GM18505 (cell line): ENCODE results near the gene RUVBL2.
"Not testable (repeated sequence)": the region's sequence is repeated elsewhere in the genome, so short reads cannot be mapped to it uniquely, and the experiment has no call there.

Source experiments
- ATAC-seq: cut with Tn5 transposase; IDR thresholded peaks from one replicate; pipeline ENCODE4 v1.9.1; 2021; ENCODE audit not compliant: unreplicated experiment
- POLR2A ChIP-seq: IDR thresholded peaks from 4 replicates; pipeline ENCODE4 v1.6.1; 2011; ENCODE audit warnings: borderline replicate concordance; ENCODE audit not compliant: insufficient read depth, insufficient read length; ENCODE audit errors: extremely low read depth

The RUVBL2 gene

DNA sequence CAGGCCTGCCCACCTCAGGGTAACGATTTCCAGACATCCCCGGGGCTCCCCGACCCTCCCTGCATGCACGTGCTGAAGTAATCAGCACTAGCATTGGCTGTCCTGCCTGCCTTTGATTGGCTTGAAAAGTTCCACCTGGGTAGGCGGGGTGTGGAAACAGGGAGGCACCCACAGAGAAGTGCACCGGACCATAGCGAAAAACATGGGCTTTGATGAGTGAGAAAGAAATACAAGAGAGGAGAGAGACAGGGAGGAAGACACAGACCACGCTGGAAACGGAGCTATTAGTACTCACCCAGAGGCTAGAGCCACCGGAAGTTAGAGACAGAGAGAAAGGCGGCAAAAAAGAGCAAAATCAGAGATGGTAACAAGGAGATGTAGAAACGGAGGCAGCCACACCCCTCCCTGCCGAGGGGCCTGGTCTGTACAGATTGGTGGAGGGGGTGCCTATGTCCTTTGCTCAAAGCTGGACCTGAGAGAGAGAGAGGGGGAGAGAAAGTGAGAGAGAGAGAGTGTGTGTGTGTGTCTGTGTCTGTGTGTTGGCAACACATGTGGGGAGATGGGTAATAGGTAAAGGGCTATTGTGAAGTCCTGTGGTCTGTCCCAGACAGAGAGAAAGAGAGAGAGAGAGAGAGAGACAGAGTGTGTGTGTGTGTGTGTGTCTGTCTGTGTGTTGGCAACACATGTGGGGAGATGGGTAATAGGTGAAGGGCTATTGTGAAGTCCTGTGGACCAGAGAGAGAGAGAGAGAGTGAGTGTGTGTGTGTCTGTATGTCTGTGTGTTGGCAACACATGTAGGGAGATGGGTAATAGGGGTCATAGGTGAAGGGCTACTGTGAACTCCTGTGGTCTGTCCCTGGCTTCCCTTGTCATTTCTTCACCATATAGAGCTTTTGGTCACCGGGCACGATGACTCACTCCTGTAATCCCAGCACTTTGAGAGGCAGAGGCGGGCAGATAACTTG lies 27.5 kb downstream of the RUVBL2 start:
- no peak for ATAC-seq

DNA sequence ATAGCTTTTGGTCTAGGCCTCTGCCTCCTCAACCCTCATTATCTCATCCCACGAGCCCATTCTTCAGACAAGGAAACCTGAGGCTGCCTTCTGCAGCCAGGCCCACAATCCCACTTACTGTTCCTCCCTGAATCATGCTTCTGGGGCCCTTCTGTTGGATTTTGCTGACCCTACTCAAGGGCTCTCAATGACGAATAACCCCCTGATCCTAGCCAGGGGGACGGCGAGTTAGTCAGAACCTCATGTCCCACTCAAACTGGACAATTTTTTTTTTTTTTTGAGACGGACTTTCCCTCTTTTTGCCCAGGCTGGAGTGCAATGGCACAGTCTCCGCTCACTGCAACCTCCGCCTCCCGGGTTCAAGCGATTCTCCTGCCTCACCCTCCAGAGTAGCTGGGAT lies 28.4 kb downstream of the RUVBL2 start:
- no peak for TF ChIP-seq POLR2A
- ATAC-seq = no peak

More for the DNA sequence above, 27.5 kb downstream of the RUVBL2 start:
- TF ChIP-seq POLR2A = no peak

DNA sequence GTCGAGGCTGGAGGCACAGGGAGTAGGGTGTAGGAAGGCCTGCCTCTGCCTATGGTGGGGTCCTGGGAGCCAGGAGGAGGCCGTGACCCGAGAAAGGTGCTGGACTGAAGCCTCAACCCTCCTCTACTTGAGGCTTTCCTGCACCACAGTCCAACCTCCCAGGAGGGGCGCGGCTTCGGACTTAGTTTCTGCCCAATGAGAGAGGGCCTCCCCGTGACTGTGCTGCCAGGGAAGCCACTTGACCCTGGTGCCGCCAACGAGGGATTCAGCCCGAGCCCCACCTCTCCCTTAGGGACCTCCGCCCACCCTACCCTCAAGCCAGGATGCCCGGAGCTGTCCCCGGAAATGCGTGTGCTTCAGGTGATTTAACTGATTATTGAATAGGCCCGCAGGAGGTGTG lies 30.5 kb downstream of the RUVBL2 start, which contains the start of gene CGB3:
CGB3 (minus strand) TSS at position 101 of the 400 bp plus-strand sequence. CDS start 362 bp downstream, outside the sequence.
- not testable (repeated sequence) for ATAC-seq

DNA sequence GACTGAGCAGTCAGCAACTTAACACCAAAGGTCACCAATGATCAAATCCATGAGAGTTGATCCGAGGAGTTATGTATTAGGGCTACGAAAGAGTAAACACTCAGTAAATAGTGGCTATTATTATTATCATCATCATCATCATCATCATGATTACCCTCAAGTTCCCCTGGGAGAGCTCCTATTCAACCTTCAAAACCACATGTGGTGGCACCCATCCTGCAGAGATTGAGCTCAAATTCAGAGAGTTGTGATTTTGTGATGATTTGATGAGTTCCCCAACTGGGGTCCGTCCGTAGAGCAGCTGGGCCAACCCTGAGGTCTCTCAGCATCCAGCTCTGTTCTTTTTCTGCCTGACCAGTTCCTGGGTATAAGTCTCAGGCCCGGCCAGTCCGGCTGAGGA lies 31.4 kb downstream of the RUVBL2 start:
- ATAC-seq = not testable (repeated sequence)

DNA sequence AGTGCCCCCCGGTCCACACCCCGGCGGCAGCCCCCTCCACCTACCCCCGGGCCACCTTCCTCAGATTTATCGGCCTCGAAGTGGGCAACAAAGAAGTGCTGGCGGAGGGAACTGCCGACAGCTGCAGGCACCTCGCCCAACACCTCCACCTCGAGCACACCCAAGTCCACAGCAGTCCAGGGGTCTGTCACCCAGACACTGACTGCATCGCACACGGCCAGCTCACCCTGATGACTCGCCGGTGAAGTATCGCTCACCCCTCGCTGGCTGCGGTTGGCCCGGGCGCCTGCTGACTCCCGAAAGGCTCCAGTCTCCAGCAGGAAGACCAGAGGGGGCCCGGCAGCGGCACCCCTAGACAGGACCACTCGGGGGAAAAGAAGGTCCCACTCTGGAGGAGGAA lies 31.9 kb downstream of the RUVBL2 start:
- not testable (repeated sequence) for ATAC-seq

DNA sequence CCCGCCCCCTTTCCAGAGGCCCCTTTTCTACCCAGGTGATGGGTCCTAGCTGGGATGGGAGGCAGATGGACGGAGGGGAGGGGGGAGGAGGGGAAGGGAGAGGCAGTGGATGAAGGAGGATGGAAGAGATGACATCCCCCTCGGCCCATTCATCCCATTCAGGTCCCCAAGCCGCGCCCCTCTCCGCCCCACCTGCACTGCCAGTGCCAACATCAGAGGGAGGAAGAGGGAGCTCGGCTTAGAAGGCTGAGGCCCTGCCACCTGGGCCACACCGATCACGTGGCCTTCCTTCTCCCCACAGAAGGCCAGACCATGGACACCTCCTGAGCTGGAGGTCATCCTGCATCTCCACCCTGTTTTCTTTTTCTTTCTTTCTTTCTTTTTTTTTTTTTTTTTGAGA lies 35.0 kb downstream of the RUVBL2 start:
- not testable (repeated sequence) for ATAC-seq

DNA sequence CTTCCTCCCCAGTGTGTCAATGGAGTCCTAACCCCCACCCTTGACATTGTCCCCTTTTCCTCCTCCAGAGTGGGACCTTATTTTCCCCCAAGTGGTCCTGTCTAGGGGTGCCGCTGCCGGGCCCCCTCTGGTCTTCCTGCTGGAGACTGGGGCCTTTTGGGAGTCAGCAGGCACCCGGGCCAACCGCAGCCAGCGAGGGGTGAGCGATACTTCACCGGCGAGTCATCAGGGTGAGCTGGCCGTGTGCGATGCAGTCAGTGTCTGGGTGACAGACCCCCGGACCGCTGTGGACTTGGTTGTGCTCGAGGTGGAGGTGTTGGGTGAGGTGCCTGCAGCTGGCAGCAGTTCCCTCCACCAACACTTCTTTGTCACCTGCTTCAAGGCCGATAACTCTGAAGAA lies 36.1 kb downstream of the RUVBL2 start:
- not testable (repeated sequence) for ATAC-seq

DNA sequence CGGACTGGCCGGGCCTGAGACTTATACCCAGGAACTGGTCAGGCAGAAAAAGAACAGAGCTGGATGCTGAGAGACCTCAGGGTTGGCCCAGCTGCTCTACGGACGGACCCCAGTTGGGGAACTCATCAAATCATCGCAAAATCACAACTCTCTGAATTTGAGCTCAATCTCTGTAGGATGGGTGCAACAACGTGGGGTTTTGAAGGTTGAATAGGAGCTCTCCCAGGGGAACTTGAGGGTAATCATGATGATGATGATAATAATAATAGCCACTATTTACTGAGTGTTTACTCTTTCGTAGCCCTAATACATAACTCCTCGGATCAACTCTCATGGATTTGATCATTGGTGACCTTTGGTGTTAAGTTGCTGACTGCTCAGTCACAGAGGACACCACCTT lies 36.6 kb downstream of the RUVBL2 start:
- not testable (repeated sequence) for ATAC-seq

DNA sequence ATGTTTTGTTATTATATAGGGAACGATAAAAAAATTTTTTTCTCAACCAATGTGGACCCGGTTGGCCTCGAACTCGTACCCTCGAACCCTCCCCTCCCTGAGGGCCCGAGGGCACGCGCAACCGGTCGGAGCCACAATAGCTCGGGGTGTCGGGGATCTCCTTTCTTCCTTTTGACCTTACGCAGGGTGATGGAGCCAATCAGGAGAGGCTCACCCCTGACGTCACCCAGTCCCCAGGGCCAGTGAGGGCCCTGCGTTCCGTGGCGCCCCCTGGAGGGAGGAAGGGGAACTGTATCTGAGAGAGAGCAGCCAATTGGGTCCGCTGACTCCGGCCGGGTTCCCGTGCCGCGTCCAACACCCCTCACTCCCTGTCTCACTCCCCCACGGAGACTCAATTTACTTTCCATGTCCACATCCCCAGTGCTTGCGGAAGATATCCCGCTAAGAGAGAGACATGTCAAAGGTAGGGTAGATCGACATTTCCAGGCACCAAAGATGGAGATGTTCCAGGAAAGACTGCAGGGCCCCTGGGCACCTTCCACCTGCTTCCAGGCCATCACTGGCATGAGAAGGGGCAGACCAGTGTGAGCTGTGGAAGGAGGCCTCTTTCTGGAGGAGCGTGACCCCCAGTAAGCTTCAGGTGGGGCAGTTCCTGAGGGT lies 38.1 kb downstream of the RUVBL2 start, which contains the start of gene CGB2:
CGB2 (plus strand) TSS at position 249 of the 660 bp plus-strand sequence; CDS start at position 455, 206 bp downstream.
- ATAC-seq = not testable (repeated sequence)

DNA sequence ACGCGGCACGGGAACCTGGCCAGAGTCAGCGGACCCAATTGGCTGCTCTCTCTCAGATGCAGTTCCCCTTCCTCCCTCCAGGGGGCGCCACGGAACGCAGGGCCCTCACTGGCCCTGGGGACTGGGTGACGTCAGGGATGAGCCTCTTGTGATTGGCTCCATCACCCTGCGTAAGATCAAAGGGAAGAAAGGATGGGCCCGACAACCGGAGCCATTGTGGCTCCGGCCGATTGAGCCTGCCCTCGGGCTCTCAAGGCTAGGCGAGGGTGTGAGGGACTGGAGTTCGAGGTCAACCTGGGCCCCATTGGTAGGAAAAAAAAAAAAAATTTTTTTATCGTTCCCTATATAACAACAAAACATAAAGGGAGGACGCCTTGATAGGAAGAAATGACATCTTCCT lies 43.1 kb downstream of the RUVBL2 start, which contains the start of gene CGB1:
CGB1 (minus strand) TSS at position 81 of the 400 bp plus-strand sequence. CDS start 184 bp downstream, outside the sequence.
- ATAC-seq = not testable (repeated sequence)

DNA sequence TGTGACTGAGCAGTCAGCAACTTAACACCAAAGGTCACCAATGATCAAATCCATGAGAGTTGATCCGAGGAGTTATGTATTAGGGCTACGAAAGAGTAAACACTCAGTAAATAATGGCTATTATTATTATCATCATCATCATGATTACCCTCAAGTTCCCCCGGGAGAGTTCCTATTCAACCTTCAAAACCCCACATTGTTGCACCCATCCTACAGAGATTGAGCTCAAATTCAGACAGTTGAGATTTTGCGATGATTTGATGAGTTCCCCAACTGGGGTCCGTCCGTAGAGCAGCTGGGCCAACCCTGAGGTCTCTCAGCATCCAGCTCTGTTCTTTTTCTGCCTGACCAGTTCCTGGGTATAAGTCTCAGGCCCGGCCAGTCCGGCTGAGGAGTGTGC lies 44.4 kb downstream of the RUVBL2 start:
- ATAC-seq = not testable (repeated sequence)

DNA sequence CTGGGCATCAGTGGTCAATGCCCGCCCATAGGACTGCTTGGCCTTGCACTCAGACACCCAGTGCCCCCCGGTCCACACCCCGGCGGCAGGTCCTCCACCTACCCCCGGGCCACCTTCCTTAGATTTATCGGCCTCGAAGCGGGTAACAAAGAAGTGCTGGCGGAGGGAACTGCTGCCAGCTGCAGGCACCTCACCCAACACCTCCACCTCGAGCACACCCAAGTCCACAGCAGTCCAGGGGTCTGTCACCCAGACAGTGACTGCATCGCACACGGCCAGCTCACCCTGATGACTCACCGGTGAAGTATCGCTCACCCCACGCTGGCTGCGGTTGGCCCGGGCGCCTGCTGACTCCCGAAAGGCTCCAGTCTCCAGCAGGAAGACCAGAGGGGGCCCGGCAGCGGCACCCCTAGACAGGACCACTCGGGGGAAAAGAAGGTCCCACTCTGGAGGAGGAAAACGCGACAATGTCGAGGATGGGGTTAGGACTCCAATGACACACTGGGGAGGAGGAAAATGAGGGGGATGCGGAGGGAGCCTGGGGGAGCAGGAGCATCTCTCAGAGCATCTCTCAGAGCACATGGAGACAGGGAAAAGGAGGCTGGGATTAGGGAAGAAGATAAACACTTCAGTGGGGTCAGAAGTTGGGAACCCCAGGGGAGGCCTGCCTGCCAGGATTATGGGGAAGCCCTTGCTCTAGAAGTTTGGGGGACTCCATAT lies 45.0 kb downstream of the RUVBL2 start:
- not testable (repeated sequence) for ATAC-seq

DNA sequence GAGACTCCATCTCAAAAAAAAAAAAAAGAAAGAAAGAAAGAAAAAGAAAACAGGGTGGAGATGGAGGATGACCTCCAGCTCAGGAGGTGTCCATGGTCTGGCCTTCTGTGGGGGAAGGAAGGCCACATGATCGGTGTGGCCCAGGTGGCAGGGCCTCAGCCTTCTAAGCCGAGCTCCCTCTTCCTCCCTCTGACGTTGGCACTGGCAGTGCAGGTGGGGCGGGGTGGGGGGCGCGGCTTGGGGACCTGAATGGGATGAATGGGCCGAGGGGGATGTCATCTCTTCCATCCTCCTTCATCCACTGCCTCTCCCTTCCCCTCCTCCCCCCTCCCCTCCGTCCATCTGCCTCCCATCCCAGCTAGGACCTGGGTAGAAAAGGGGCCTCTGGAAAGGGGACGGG lies 46.0 kb downstream of the RUVBL2 start:
- not testable (repeated sequence) for ATAC-seq

DNA sequence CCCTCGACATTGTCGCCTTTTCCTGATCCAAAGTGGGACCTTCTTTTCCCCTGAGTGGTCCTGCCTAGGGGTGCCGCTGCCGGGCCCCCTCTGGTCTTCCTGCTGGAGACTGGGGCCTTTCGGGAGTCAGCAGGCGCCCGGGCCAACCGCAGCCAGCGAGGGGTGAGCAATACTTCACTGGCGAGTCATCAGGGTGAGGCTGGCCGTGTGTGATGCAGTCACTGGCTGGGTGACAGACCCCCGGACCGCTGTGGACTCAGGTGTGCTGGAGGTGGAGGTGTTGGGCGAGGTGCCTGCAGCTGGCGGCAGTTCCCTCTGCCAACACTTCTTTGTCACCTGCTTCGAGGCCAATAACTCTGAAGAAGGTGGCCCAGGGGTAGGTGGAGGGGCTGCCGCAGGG lies 48.5 kb downstream of the RUVBL2 start:
- no peak for ATAC-seq
- no peak for TF ChIP-seq POLR2A

DNA sequence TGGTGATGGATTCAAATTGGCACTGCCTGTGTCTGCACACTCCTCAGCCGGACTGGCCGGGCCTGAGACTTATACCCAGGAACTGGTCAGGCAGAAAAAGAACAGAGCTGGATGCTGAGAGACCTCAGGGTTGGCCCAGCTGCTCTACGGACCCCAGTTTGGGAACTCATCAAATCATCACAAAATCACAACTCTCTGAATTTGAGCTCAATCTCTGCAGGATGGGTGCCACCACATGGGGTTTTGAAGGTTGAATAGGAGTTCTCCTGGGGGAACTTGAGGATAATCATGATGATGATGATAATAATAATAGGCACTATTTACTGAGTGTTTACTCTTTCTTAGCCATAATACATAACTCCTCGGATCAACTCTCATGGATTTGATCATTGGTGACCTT lies 49.0 kb downstream of the RUVBL2 start:
- ATAC-seq = not testable (repeated sequence)

DNA sequence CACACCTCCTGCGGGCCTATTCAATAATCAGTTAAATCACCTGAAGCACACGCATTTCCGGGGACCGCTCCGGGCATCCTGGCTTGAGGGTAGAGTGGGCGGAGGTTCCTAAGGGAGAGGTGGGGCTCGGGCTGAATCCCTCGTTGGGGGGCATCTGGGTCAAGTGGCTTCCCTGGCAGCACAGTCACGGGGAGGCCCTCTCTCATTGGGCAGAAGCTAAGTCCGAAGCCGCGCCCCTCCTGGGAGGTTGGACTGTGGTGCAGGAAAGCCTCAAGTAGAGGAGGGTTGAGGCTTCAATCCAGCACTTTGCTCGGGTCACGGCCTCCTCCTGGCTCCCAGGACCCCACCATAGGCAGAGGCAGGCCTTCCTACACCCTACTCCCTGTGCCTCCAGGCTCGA lies 49.9 kb downstream of the RUVBL2 start, which contains the start of gene CGB5:
CGB5 (plus strand) TSS at position 301 of the 400 bp plus-strand sequence. CDS start 362 bp downstream, outside the sequence.
- ATAC-seq = not testable (repeated sequence)

DNA sequence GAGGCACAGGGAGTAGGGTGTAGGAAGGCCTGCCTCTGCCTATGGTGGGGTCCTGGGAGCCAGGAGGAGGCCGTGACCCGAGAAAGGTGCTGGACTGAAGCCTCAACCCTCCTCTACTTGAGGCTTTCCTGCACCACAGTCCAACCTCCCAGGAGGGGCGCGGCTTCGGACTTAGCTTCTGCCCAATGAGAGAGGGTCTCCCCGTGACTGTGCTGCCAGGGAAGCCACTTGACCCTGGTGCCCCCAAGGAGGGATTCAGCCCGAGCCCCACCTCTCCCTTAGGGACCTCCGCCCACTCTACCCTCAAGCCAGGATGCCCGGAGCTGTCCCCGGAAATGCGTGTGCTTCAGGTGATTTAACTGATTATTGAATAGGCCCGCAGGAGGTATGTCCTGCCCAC lies 55.3 kb downstream of the RUVBL2 start, which contains the start of gene CGB8:
CGB8 (minus strand) TSS at position 101 of the 400 bp plus-strand sequence. CDS start 372 bp downstream, outside the sequence.
- ATAC-seq = not testable (repeated sequence)

DNA sequence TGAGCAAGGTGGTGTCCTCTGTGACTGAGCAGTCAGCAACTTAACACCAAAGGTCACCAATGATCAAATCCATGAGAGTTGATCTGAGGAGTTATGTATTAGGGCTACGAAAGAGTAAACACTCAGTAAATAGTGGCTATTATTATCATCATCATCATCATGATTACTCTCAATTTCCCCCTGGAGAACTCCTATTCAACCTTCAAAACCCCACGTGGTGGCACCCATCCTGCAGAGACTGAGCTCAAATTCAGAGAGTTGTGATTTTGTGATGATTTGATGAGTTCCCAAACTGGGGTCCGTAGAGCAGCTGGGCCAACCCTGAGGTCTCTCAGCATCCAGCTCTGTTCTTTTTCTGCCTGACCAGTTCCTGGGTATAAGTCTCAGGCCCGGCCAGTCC lies 56.1 kb downstream of the RUVBL2 start:
- ATAC-seq = not testable (repeated sequence)

DNA sequence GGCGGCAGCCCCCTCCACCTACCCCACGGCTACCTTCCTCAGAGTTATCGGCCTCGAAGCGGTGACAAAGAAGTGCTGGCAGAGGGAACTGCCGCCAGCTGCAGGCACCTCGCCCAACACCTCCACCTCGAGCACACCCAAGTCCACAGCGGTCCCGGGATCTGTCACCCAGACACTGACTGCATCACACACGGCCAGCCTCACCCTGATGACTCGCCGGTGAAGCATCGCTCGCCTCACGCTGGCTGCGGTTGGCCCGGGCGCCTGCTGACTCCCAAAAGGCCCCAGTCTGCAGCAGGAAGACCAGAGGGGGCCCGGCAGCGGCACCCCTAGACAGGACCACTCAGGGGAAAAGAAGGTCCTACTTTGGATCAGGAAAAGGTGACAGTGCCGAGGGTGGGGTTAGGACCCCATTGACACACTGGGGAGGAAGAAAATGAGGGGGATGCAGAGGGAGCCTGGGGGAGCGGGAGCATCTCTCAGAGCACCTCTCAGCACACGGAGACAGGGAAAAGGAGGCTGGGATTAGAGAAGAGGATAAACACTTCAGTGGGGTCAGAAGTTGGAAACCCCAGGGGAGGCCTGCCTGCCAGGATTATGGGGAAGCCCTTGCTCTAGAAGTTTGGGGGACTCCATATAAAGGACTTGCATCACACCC lies 56.8 kb downstream of the RUVBL2 start:
- not testable (repeated sequence) for ATAC-seq
